Endothelial cell of umbilical vein (primary cell): Measurements from ENCODE around the gene BEST2. TPM values are rescaled to one million over a fixed set of nuclear protein-coding genes. Genes with fewer than 3 reads are reported as not detected.

Source experiments
- BruUV-seq: library from RNA; stranded (reverse); fragments of 400-500 nt; replicated peaks from 2 replicates; lab custom pipeline; 2021; lab: Mats Ljungman, UMichigan
- CTCF ChIA-PET: fragments of 300-600, 350-600 bp; sonication (Branson Sonifier 250); formaldehyde crosslinking; loops from one replicate; lab custom pipeline; 2021; ENCODE audit warnings: antibody characterized with exemption, inconsistent platforms; lab: Charles Lee
- POLR2A ChIA-PET: fragments of 300-600, 350-600 bp; sonication (Branson Sonifier 250); formaldehyde crosslinking; loops from one replicate; lab custom pipeline; 2021; ENCODE audit warnings: antibody characterized with exemption, inconsistent platforms; lab: Charles Lee
- DNase-seq: peaks from one replicate; pipeline ENCODE4 v3.0.0-alpha.2; 2011; ENCODE audit warnings: low read depth, low spot score
- FAIRE-seq: peaks from 2 replicates; lab custom pipeline; 2011; peaks lifted over from hg19 to GRCh38; lab: Jason Lieb, UNC
- H2AFZ ChIP-seq: 2 replicates; pipeline ENCODE4 v1.6.0; 2012; ENCODE audit warnings: low read depth, low read length, control low read depth, inconsistent platforms
- H3K27ac ChIP-seq: 2 replicates; pipeline ENCODE4 v1.5.1; 2011; ENCODE audit warnings: low read depth, mild to moderate bottlenecking, control low read depth, low read length, moderate library complexity; ENCODE audit not compliant: insufficient read depth
- H3K27me3 ChIP-seq, 2 experiments: 2 replicates each; pipeline versions ENCODE4 v1.6.0 to v1.6.1; 2011; ENCODE audit warnings: low read length in 2 of 2, mixed read lengths in 1 of 2; ENCODE audit not compliant: control insufficient read depth in 2 of 2, insufficient read depth in 2 of 2
- H3K36me3 ChIP-seq, 2 experiments: 2 replicates in 1 of 2; 3 replicates in 1 of 2; pipeline ENCODE4 v1.5.1; 2011; ENCODE audit warnings: low read length in 2 of 2, mild to moderate bottlenecking in 1 of 2, moderate library complexity in 1 of 2; ENCODE audit not compliant: control insufficient read depth in 2 of 2, insufficient read depth in 2 of 2; ENCODE audit errors: extremely low read depth in 1 of 2
- H3K4me1 ChIP-seq: 3 replicates; pipeline ENCODE4 v1.5.1; 2011; ENCODE audit warnings: mild to moderate bottlenecking, low read length; ENCODE audit not compliant: control insufficient read depth, insufficient read depth; ENCODE audit errors: extremely low read depth
- H3K4me2 ChIP-seq: 2 replicates; pipeline ENCODE4 v1.6.1; 2011; ENCODE audit warnings: low read length, control low read depth, mixed read lengths; ENCODE audit not compliant: insufficient read depth
- H3K4me3 ChIP-seq, 3 experiments: fragments of 200-600 bp in 1 of 3; sonication (generic), shearing (Covaris generic) in 1 of 3; replicated peaks in 1 of 3; 2 replicates each; pipeline ENCODE4 v1.5.1; 2011 to 2016; ENCODE audit warnings: control low read depth in 3 of 3, low read length in 3 of 3, mild to moderate bottlenecking in 2 of 3, inconsistent platforms in 1 of 3, low read depth in 1 of 3, moderate library complexity in 1 of 3; ENCODE audit not compliant: insufficient read depth in 1 of 3
- H3K79me2 ChIP-seq: 2 replicates; pipeline ENCODE4 v1.6.0; 2012; ENCODE audit warnings: low read length, inconsistent platforms; ENCODE audit not compliant: control insufficient read depth, insufficient read depth
- H3K9ac ChIP-seq: replicated peaks from 2 replicates; pipeline ENCODE3; 2011; ENCODE audit warnings: low read length, control low read depth; ENCODE audit not compliant: insufficient read depth; ENCODE audit errors: extremely low read depth
- H3K9me1 ChIP-seq: replicated peaks from 3 replicates; pipeline ENCODE4 v1.6.0; 2011; ENCODE audit warnings: mild to moderate bottlenecking, low read length; ENCODE audit not compliant: control insufficient read depth, insufficient read depth; ENCODE audit errors: extremely low read depth
- H3K9me3 ChIP-seq: replicated peaks from 2 replicates; pipeline ENCODE4 v1.5.1; 2012; ENCODE audit warnings: low read length, inconsistent platforms; ENCODE audit not compliant: control insufficient read depth, insufficient read depth
- H4K20me1 ChIP-seq: replicated peaks from 2 replicates; pipeline ENCODE3; 2011; ENCODE audit warnings: mild to moderate bottlenecking, low read length; ENCODE audit not compliant: control insufficient read depth, insufficient read depth; ENCODE audit errors: extremely low read depth
- EZH2 ChIP-seq: IDR thresholded peaks from 2 replicates; pipeline ENCODE4 v1.6.1; 2012; ENCODE audit warnings: borderline replicate concordance, low read depth, mild to moderate bottlenecking, moderate library complexity, low read length, inconsistent platforms; ENCODE audit not compliant: severe bottlenecking
- FOS ChIP-seq: IDR thresholded peaks from 2 replicates; pipeline ENCODE4 v1.6.1; 2011; ENCODE audit warnings: mild to moderate bottlenecking, low read length, moderate library complexity, borderline replicate concordance; ENCODE audit not compliant: insufficient read depth
- GATA2 ChIP-seq: IDR thresholded peaks from 2 replicates; pipeline ENCODE4 v1.7.0; 2011; ENCODE audit warnings: low read depth, mild to moderate bottlenecking, moderate library complexity, mixed read lengths, low read length; ENCODE audit not compliant: insufficient read length, insufficient read depth
- JUN ChIP-seq: IDR thresholded peaks from 2 replicates; pipeline ENCODE4 v1.6.1; 2011; ENCODE audit warnings: borderline replicate concordance, low read depth; ENCODE audit not compliant: insufficient read length, insufficient read depth
- MYC ChIP-seq: IDR thresholded peaks from one replicate; pipeline ENCODE4 v1.6.1; 2011; ENCODE audit warnings: mild to moderate bottlenecking, low read depth, low read length
- POLR2A ChIP-seq: IDR thresholded peaks from 2 replicates; pipeline ENCODE4 v1.6.1; 2012; ENCODE audit warnings: low read depth, mild to moderate bottlenecking, control low read depth, low read length
- POLR2AphosphoS5 ChIP-seq: IDR thresholded peaks from 2 replicates; pipeline ENCODE4 v1.6.1; 2012; ENCODE audit warnings: low read depth, mild to moderate bottlenecking, control low read depth, low read length, moderate library complexity; ENCODE audit not compliant: insufficient read depth
- dilution Hi-C: fragments of 300-500 bp; cut with MboI; formaldehyde crosslinking; loops from one replicate; pipeline ENCODE4 v1.15.0; 2019; ENCODE audit warnings: low sequenced_read_pairs; ENCODE audit not compliant: extremely low pct_ligation_motif_present
- intact Hi-C: fragments of 100-400 bp; cut with micrococcal nuclease; formaldehyde crosslinking; loops from one replicate; pipeline ENCODE4 v1.10.0; 2022
- polyA plus RNA-seq, 4 experiments: library from polyadenylated mRNA; depleted of rRNA in 3 of 4; stranded (reverse) in 3 of 4; unstranded in 1 of 4; fragments of >200 nt; gene quantifications; 2 replicates each; pipeline versions ENCODE4 v1.2.1 to v1.2.3, GENCODE V29; 2011 to 2012; ENCODE audit warnings: missing spikeins in 1 of 4
- total RNA-seq: library from RNA; stranded (reverse); gene quantifications from 2 replicates; pipeline ENCODE4 v1.2.3, GENCODE V29; 2021
- TF ChIP-seq, protein P1 (sequence below), 2 donors: IDR thresholded peaks; 1 replicate in 1 of 2; 2 replicates in 1 of 2; pipeline ENCODE4 v1.5.1; 2011; ENCODE audit warnings: low read length in 2 of 2, mild to moderate bottlenecking in 2 of 2, moderate library complexity in 2 of 2, control low read depth in 1 of 2, inconsistent platforms in 1 of 2, low read depth in 1 of 2; ENCODE audit not compliant: insufficient read depth in 1 of 2; ENCODE audit errors: extremely low read depth in 1 of 2
- TF ChIP-seq, protein P2 (sequence below): IDR thresholded peaks from 2 replicates; pipeline ENCODE4 v1.6.1; 2011; ENCODE audit not compliant: insufficient read depth, insufficient read length

Gene BEST2
- total and polyA plus RNA-seq, 2 donors (not counting 3 experiments of a cell fraction or from before 2014, with no cell fraction given), result not detected

DNA sequence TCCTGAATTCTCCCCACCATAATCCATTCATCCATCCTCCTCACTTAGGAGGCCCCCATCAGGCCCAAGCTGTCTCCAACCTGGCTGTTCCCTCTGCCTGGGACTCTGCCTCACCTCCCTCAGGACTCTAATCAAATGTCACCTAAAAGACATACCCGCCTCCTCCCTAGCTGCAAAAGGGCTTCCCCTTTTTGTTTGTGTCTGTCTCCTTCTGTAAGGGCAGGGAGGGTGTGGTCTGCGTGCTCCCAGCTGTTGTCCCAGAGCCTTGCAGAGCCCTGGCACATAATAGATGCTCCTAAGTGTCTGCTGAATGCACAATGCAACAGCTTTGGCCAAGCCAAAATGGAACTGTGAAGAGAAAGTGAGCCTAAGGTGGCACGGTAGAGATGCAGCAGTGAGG, 21.5 kb upstream of the BEST2 start:
- dilution Hi-C loops, result no loop called here
- FAIRE-seq, result no peak

More for the DNA sequence above, 21.5 kb upstream of the BEST2 start:
- H3K79me2 ChIP-seq, result peaks cover 45% of the 10 kb centered on the region
- ChIA-PET POLR2A (no interaction called here), CTCF (interaction anchor here (1.7 kb wide), 1 partner anchor 30 kb away, joined by 3 read pairs; no protein-coding TSS in a partner anchor)
- H4K20me1 ChIP-seq, result no peaks in the 10 kb centered on the region
- H3K9me1 ChIP-seq, result no peaks in the 10 kb centered on the region
- peaks cover 13% of the 10 kb centered on the region for H3K4me1 ChIP-seq
- H3K27ac ChIP-seq, result no peak overlapping the region
- H3K36me3 ChIP-seq, result peaks cover 9 to 31% of the 10 kb centered on the region in 2 experiments
- DNase-seq, result no peak
- no peak overlapping the region for H3K4me2 ChIP-seq
- intact Hi-C loops, result loop anchor here (10.0 kb wide), 1 partner anchor 115 kb away; the partner anchor contains the start of genes ZNF490 and ZNF791
- H3K4me3 ChIP-seq, result no peak overlapping the region
- TF ChIP-seq MYC (no peak), JUN (no peak), EZH2 (no peak), GATA2 (no peak), FOS (no peak), POLR2AphosphoS5 (no peak), POLR2A (no peak)
- TF ChIP-seq, protein P1, sequence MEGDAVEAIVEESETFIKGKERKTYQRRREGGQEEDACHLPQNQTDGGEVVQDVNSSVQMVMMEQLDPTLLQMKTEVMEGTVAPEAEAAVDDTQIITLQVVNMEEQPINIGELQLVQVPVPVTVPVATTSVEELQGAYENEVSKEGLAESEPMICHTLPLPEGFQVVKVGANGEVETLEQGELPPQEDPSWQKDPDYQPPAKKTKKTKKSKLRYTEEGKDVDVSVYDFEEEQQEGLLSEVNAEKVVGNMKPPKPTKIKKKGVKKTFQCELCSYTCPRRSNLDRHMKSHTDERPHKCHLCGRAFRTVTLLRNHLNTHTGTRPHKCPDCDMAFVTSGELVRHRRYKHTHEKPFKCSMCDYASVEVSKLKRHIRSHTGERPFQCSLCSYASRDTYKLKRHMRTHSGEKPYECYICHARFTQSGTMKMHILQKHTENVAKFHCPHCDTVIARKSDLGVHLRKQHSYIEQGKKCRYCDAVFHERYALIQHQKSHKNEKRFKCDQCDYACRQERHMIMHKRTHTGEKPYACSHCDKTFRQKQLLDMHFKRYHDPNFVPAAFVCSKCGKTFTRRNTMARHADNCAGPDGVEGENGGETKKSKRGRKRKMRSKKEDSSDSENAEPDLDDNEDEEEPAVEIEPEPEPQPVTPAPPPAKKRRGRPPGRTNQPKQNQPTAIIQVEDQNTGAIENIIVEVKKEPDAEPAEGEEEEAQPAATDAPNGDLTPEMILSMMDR (IDR thresholded peaks at IDR 0.05; ENCODE audit: extremely low read depth in 1 of 2, insufficient read depth in 1 of 2, low read depth in 1 of 2, low read length in 2 of 2), result no peak
- TF ChIP-seq, protein P2, sequence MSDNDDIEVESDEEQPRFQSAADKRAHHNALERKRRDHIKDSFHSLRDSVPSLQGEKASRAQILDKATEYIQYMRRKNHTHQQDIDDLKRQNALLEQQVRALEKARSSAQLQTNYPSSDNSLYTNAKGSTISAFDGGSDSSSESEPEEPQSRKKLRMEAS, result no peak
- H3K9me3 ChIP-seq, result no peaks in the 10 kb centered on the region
- H3K9ac ChIP-seq, result no peak overlapping the region
- BruUV-seq, result no TSS peak
- H3K27me3 ChIP-seq, result no peaks in the 10 kb centered on the region
- H2AFZ ChIP-seq, result no peak overlapping the region
